ENCODE data around the gene MRPL10. TPM values are rescaled to one million over a fixed set of nuclear protein-coding genes. Genes with fewer than 3 reads are reported as not detected.

MRPL10 gene
- polyA plus RNA-seq, 4 donors = 47.0 to 54.1 (median 50.7) TPM

- WGBS, 3 donors = 30 to 44% (median 31%) methylated on average over 3 of the region's 3 CpGs
Measured at GRCh38 chr17:47791025-47791424, 40.3 kb downstream of the MRPL10 start.

GRCh38 chr17:47789611-47790561 lies 41.5 kb downstream of the MRPL10 start:
- no peaks in the 10 kb centered on the region for H3K9me3 ChIP-seq (ENCODE audit: control insufficient read depth in 2 of 2, insufficient read depth in 1 of 2, low read depth in 1 of 2, low read length in 1 of 2)
- H3K27me3 ChIP-seq (ENCODE audit: control insufficient read depth in 3 of 3, insufficient read depth in 3 of 3, low read length in 3 of 3) = peaks cover 3 to 43% (median 12%) of the 10 kb centered on the region in 3 donors
- DNase-seq (peak; percentile 43 to 62), FAIRE-seq (no peak)
- H3K4me3 ChIP-seq (ENCODE audit: low read depth in 1 of 3, low read length in 3 of 3) = peak overlapping the region in 1 of 3 donors; percentile 32
- no peaks in the 10 kb centered on the region for H3K36me3 ChIP-seq (ENCODE audit: control insufficient read depth in 3 of 3, insufficient read depth in 2 of 3, low read depth in 1 of 3, low read length in 3 of 3)
- no peaks in the 10 kb centered on the region for H3K4me1 ChIP-seq (ENCODE audit: control insufficient read depth in 3 of 3, insufficient read depth in 2 of 3, low read depth in 1 of 3, low read length in 2 of 3)
- H3K27ac ChIP-seq (ENCODE audit: low read depth in 1 of 3, low read length in 2 of 3) = no peak overlapping the region
- 3 to 4% (median 4%) methylated on average over 50 to 70 of the region's 70 CpGs for WGBS, 3 donors

More at GRCh38 chr17:47791025-47791424, 40.3 kb downstream of the MRPL10 start:
- Histone ChIP-seq H3K36me3 (ENCODE audit: control insufficient read depth in 3 of 3, insufficient read depth in 2 of 3, low read depth in 1 of 3, low read length in 3 of 3) (no peaks in the 10 kb centered on the region), H3K4me3 (ENCODE audit: low read depth in 1 of 3, low read length in 3 of 3) (no peak overlapping the region), H3K27me3 (ENCODE audit: control insufficient read depth in 3 of 3, insufficient read depth in 3 of 3, low read length in 3 of 3) (peaks cover 3 to 46% (median 12%) of the 10 kb centered on the region in 3 donors), H3K27ac (ENCODE audit: low read depth in 1 of 3, low read length in 2 of 3) (no peak overlapping the region), H3K4me1 (ENCODE audit: control insufficient read depth in 3 of 3, insufficient read depth in 2 of 3, low read depth in 1 of 3, low read length in 2 of 3) (no peaks in the 10 kb centered on the region), H3K9me3 (ENCODE audit: control insufficient read depth in 2 of 2, insufficient read depth in 1 of 2, low read depth in 1 of 2, low read length in 1 of 2) (no peaks in the 10 kb centered on the region)
- DNase-seq (no peak), FAIRE-seq (no peak)

GRCh38 chr17:47785538-47786123 lies 45.7 kb downstream of the MRPL10 start:
- peak in 1 of 2 donors; percentile 45 for DNase-seq
- WGBS, 3 donors = 33 to 47% (median 37%) methylated on average over 5 of the region's 5 CpGs
- no peak overlapping the region for H3K4me3 ChIP-seq (ENCODE audit: low read depth in 1 of 3, low read length in 3 of 3)
- H3K27ac ChIP-seq (ENCODE audit: low read depth in 1 of 3, low read length in 2 of 3) = no peak overlapping the region
- H3K4me1 ChIP-seq (ENCODE audit: control insufficient read depth in 3 of 3, insufficient read depth in 2 of 3, low read depth in 1 of 3, low read length in 2 of 3) = no peaks in the 10 kb centered on the region
- H3K36me3 ChIP-seq (ENCODE audit: control insufficient read depth in 3 of 3, insufficient read depth in 2 of 3, low read depth in 1 of 3, low read length in 3 of 3) = no peaks in the 10 kb centered on the region
- no peak for FAIRE-seq
- H3K27me3 ChIP-seq (ENCODE audit: control insufficient read depth in 3 of 3, insufficient read depth in 3 of 3, low read length in 3 of 3) = peaks cover 3 to 39% (median 8%) of the 10 kb centered on the region in 3 donors
- H3K9me3 ChIP-seq (ENCODE audit: control insufficient read depth in 2 of 2, insufficient read depth in 1 of 2, low read depth in 1 of 2, low read length in 1 of 2) = no peaks in the 10 kb centered on the region

GRCh38 chr17:47781397-47781796 lies 49.9 kb downstream of the MRPL10 start:
- FAIRE-seq (no peak), DNase-seq (no peak)
- no peaks in the 10 kb centered on the region for H3K36me3 ChIP-seq (ENCODE audit: control insufficient read depth in 3 of 3, insufficient read depth in 2 of 3, low read depth in 1 of 3, low read length in 3 of 3)
- 63 to 69% (median 68%) methylated on average over 5 of the region's 5 CpGs for WGBS, 3 donors
- no peaks in the 10 kb centered on the region for H3K9me3 ChIP-seq (ENCODE audit: control insufficient read depth in 2 of 2, insufficient read depth in 1 of 2, low read depth in 1 of 2, low read length in 1 of 2)
- no peak overlapping the region for H3K27ac ChIP-seq (ENCODE audit: low read depth in 1 of 3, low read length in 2 of 3)
- H3K27me3 ChIP-seq (ENCODE audit: control insufficient read depth in 3 of 3, insufficient read depth in 3 of 3, low read length in 3 of 3) = peaks cover 0 to 43% (median 6%) of the 10 kb centered on the region in 3 donors
- H3K4me1 ChIP-seq (ENCODE audit: control insufficient read depth in 3 of 3, insufficient read depth in 2 of 3, low read depth in 1 of 3, low read length in 2 of 3) = no peaks in the 10 kb centered on the region
- H3K4me3 ChIP-seq (ENCODE audit: low read depth in 1 of 3, low read length in 3 of 3) = no peak overlapping the region

- Histone ChIP-seq H3K4me1 (ENCODE audit: control insufficient read depth in 3 of 3, insufficient read depth in 2 of 3, low read depth in 1 of 3, low read length in 2 of 3) (no peaks in the 10 kb centered on the region), H3K27me3 (ENCODE audit: control insufficient read depth in 3 of 3, insufficient read depth in 3 of 3, low read length in 3 of 3) (peaks cover 0 to 60% (median 6%) of the 10 kb centered on the region in 3 donors), H3K36me3 (ENCODE audit: control insufficient read depth in 3 of 3, insufficient read depth in 2 of 3, low read depth in 1 of 3, low read length in 3 of 3) (no peaks in the 10 kb centered on the region), H3K4me3 (ENCODE audit: low read depth in 1 of 3, low read length in 3 of 3) (no peak overlapping the region), H3K27ac (ENCODE audit: low read depth in 1 of 3, low read length in 2 of 3) (no peak overlapping the region), H3K9me3 (ENCODE audit: control insufficient read depth in 2 of 2, insufficient read depth in 1 of 2, low read depth in 1 of 2, low read length in 1 of 2) (no peaks in the 10 kb centered on the region)
- FAIRE-seq = no peak
- DNase-seq = no peak
- WGBS, 3 donors = 24 to 43% (median 31%) methylated on average over 39 to 45 of the region's 45 CpGs
Measured at GRCh38 chr17:47778184-47778635, 53.1 kb downstream of the MRPL10 start.

- Histone ChIP-seq H3K4me3 (ENCODE audit: low read depth in 1 of 3, low read length in 3 of 3) (no peak overlapping the region), H3K27ac (ENCODE audit: low read depth in 1 of 3, low read length in 2 of 3) (no peak overlapping the region), H3K9me3 (ENCODE audit: control insufficient read depth in 2 of 2, insufficient read depth in 1 of 2, low read depth in 1 of 2, low read length in 1 of 2) (peaks cover 0 to 3% of the 10 kb centered on the region in 2 donors), H3K27me3 (ENCODE audit: control insufficient read depth in 3 of 3, insufficient read depth in 3 of 3, low read length in 3 of 3) (peaks cover 0 to 58% (median 4%) of the 10 kb centered on the region in 3 donors), H3K4me1 (ENCODE audit: control insufficient read depth in 3 of 3, insufficient read depth in 2 of 3, low read depth in 1 of 3, low read length in 2 of 3) (no peaks in the 10 kb centered on the region), H3K36me3 (ENCODE audit: control insufficient read depth in 3 of 3, insufficient read depth in 2 of 3, low read depth in 1 of 3, low read length in 3 of 3) (no peaks in the 10 kb centered on the region)
- FAIRE-seq (no peak), DNase-seq (peak; percentile 51 to 62)
- 27 to 34% (median 28%) methylated on average over 14 of the region's 14 CpGs for WGBS, 3 donors
Measured at GRCh38 chr17:47776330-47777197, 54.8 kb downstream of the MRPL10 start.

- Histone ChIP-seq H3K36me3 (ENCODE audit: control insufficient read depth in 3 of 3, insufficient read depth in 2 of 3, low read depth in 1 of 3, low read length in 3 of 3) (no peaks in the 10 kb centered on the region), H3K4me3 (ENCODE audit: low read depth in 1 of 3, low read length in 3 of 3) (no peak overlapping the region), H3K9me3 (ENCODE audit: control insufficient read depth in 2 of 2, insufficient read depth in 1 of 2, low read depth in 1 of 2, low read length in 1 of 2) (peaks cover 0 to 3% of the 10 kb centered on the region in 2 donors), H3K4me1 (ENCODE audit: control insufficient read depth in 3 of 3, insufficient read depth in 2 of 3, low read depth in 1 of 3, low read length in 2 of 3) (no peaks in the 10 kb centered on the region), H3K27me3 (ENCODE audit: control insufficient read depth in 3 of 3, insufficient read depth in 3 of 3, low read length in 3 of 3) (peaks cover 0 to 52% (median 4%) of the 10 kb centered on the region in 3 donors), H3K27ac (ENCODE audit: low read depth in 1 of 3, low read length in 2 of 3) (no peak overlapping the region)
- FAIRE-seq (no peak), DNase-seq (no peak)
- whole genome bisulfite sequencing, 3 donors = 55 to 68% (median 68%) methylated on average over 1 of the region's 1 CpG
Measured at GRCh38 chr17:47774987-47775580, 56.3 kb downstream of the MRPL10 start.

Data from small intestine (tissue), 7 donors.